Upper lobe of left lung (tissue), 4 donors: Measurements from ENCODE around the gene SLC6A3.

Experiments used
- CTCF ChIP-seq, 6 experiments: fragments of 450-650 bp in 4 of 6; fragments of 200-600 bp in 2 of 6; sonication (generic) in 2 of 6; IDR thresholded peaks; one replicate each; pipeline ENCODE4 v1.5.1; 2016 to 2019; ENCODE audit warnings: antibody characterized with exemption in 6 of 6
- POLR2AphosphoS5 ChIP-seq, 2 donors: sonication (generic); formaldehyde crosslinking; IDR thresholded peaks; one replicate each; pipeline ENCODE4 v1.5.1; 2017; ENCODE audit warnings: antibody characterized with exemption in 2 of 2

DNA sequence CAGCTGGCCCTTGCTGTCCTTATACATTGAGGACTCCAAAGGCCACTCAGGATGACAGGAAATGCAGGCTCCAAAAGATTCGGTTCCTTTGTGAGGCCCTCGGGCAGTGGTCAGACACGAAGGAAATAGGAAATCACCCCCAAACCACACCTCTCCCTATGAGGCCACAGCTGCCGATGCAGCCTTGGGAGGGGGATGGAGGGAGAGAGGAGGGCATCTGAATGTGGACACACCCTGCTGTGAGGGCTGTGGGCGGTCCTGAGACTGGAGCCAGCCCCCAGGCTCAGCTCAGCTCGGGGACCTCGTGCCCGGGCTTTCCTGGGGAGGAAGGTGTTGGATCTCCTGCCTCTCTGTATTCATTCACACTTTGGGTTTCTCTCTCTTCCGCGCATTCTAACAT, 97.7 kb downstream of the SLC6A3 start:
- no peak for TF ChIP-seq CTCF (IDR thresholded peaks at IDR 0.05)
- no peak for TF ChIP-seq POLR2AphosphoS5 (IDR thresholded peaks at IDR 0.05)
